A673 (cell line): ENCODE measurements around the gene SPACA5B.
"Not testable (repeated sequence)": the region's sequence is repeated elsewhere in the genome, so short reads cannot be mapped to it uniquely, and the experiment has no call there.

ENCODE experiments used
- EZH2 ChIP-seq: fragments of 200-600 bp; sonication (generic); IDR thresholded peaks from 2 replicates; pipeline ENCODE4 v1.6.1; 2017; ENCODE audit warnings: borderline replicate concordance, low read depth, mild to moderate bottlenecking, mixed read lengths, antibody characterized with exemption, low read length; ENCODE audit not compliant: poor library complexity, severe bottlenecking
- TF ChIP-seq, protein P1 (sequence below): fragments of 300-800, 200-600 bp; sonication (generic); conservative IDR thresholded peaks from 2 replicates; pipeline ENCODE4 v1.5.1; 2017; ENCODE audit warnings: low read depth, mild to moderate bottlenecking, antibody characterized with exemption, low read length, moderate library complexity, mixed read lengths

DNA sequence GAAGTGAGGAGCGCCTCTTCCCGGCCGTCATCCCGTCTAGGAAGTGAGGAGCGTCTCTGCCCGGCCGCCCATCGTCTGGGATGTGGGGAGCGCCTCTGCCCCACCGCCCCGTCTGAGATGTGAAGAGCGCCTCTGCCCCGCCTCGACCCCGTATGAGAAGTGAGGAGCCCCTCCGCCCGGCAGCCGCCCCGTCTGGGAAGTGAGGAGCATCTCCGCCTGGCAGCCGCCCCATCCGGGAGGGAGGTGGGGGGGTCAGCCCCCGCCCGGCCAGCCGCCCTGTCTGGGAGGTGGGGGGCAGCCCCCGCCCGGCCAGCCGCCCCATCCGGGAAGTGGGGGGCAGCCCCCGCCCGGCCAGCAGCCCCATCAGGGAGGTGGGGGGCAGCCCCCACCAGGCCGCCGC lies 8.7 kb downstream of the SPACA5B start:
- TF ChIP-seq, protein P1, sequence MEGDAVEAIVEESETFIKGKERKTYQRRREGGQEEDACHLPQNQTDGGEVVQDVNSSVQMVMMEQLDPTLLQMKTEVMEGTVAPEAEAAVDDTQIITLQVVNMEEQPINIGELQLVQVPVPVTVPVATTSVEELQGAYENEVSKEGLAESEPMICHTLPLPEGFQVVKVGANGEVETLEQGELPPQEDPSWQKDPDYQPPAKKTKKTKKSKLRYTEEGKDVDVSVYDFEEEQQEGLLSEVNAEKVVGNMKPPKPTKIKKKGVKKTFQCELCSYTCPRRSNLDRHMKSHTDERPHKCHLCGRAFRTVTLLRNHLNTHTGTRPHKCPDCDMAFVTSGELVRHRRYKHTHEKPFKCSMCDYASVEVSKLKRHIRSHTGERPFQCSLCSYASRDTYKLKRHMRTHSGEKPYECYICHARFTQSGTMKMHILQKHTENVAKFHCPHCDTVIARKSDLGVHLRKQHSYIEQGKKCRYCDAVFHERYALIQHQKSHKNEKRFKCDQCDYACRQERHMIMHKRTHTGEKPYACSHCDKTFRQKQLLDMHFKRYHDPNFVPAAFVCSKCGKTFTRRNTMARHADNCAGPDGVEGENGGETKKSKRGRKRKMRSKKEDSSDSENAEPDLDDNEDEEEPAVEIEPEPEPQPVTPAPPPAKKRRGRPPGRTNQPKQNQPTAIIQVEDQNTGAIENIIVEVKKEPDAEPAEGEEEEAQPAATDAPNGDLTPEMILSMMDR = not testable (repeated sequence)
- TF ChIP-seq EZH2 = not testable (repeated sequence)
